Upper lobe of right lung (tissue), 1 donor: Measurements from ENCODE around the gene LGR6. TPM values are rescaled to one million over a fixed set of nuclear protein-coding genes. Genes with fewer than 3 reads are reported as not detected.

Experiments used
- total RNA-seq: library from RNA; stranded (reverse); fragmentation: NEBNext Ultra II Directional; extraction: Animal tissue kit (Norgen Biotek cat#: 25700); gene quantifications from one replicate; pipeline ENCODE4 v1.2.1, GENCODE V29; 2021
- donor health status: DM: no; HTN: yes; CAD: no; lungs with severe emphysema.

LGR6 gene
- total RNA-seq, 1 donor from 2014 or later: 1.8 TPM

Other genes with a start within 250 kb of the LGR6 start
- 38.3 TPM for gene LMOD1, start 247.3 kb upstream of the LGR6 start, total RNA-seq
- 33.9 TPM for gene TIMM17A, start 238.3 kb upstream of the LGR6 start, total RNA-seq
- gene RNPEP, start 211.2 kb upstream of the LGR6 start, total RNA-seq: 61.7 TPM
- 62.9 TPM for gene ELF3, start 183.2 kb upstream of the LGR6 start, total RNA-seq
- 0.06 TPM for gene GPR37L1, start 70.9 kb upstream of the LGR6 start, total RNA-seq
- 106 TPM for gene ARL8A, start 49.1 kb upstream of the LGR6 start, total RNA-seq
- 7.3 TPM for gene PTPN7, start 33.2 kb upstream of the LGR6 start, total RNA-seq
- 2.5 TPM for gene UBE2T, start 148.1 kb downstream of the LGR6 start, total RNA-seq
- gene PPP1R12B, start 154.9 kb downstream of the LGR6 start, total RNA-seq: 49.1 TPM